ENCODE data around the gene KLHDC7B.

GRCh38 chr22:50570861-50571260 lies 25.2 kb downstream of the KLHDC7B start:
- TF ChIP-seq CTCF (IDR thresholded peaks at IDR 0.05; ENCODE audit: poor library complexity) (no peak), EZH2 (IDR thresholded peaks at IDR 0.05; ENCODE audit: borderline replicate concordance) (no peak)

All from hepatocyte (in vitro differentiated cells).